Epithelial cell of esophagus (primary cell): Measurements from ENCODE around the gene NEFH.

ENCODE experiments used
- DNase-seq: peaks from one replicate; pipeline ENCODE4 v3.0.0; 2010; ENCODE audit warnings: low read depth
- H3K4me3 ChIP-seq: 2 replicates; pipeline ENCODE4 v1.5.1; 2011; ENCODE audit warnings: mild to moderate bottlenecking, low read length, control low read depth
- TF ChIP-seq, protein P1 (sequence below): IDR thresholded peaks from 2 replicates; pipeline ENCODE4 v1.5.1; 2011; ENCODE audit warnings: low read depth, mild to moderate bottlenecking, low read length, control low read depth, inconsistent platforms; ENCODE audit not compliant: insufficient read depth; ENCODE audit errors: missing control alignments

The NEFH gene

DNA sequence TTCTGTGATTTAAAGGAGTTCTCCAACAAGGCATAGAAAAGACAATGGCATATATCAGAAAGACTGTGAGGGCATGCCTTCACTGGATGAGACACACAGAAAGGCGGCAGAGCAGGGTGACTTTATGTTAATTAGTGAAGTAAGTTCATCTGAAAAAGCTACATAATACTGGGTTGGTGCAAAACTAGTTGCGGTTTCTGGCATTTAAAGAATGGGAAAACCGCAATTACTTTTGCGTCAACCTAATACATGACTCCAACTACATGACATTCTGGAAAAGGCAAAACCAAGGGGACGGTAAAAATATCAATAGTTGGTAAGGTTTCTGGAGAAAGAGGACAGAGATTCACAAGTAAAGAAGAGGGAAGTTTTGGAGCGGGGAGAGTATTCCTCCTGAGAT, 36.6 kb upstream of the NEFH start:
- TF ChIP-seq, protein P1, sequence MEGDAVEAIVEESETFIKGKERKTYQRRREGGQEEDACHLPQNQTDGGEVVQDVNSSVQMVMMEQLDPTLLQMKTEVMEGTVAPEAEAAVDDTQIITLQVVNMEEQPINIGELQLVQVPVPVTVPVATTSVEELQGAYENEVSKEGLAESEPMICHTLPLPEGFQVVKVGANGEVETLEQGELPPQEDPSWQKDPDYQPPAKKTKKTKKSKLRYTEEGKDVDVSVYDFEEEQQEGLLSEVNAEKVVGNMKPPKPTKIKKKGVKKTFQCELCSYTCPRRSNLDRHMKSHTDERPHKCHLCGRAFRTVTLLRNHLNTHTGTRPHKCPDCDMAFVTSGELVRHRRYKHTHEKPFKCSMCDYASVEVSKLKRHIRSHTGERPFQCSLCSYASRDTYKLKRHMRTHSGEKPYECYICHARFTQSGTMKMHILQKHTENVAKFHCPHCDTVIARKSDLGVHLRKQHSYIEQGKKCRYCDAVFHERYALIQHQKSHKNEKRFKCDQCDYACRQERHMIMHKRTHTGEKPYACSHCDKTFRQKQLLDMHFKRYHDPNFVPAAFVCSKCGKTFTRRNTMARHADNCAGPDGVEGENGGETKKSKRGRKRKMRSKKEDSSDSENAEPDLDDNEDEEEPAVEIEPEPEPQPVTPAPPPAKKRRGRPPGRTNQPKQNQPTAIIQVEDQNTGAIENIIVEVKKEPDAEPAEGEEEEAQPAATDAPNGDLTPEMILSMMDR, result no peak
- no peak for DNase-seq
- H3K4me3 ChIP-seq, result no peak overlapping the region

DNA sequence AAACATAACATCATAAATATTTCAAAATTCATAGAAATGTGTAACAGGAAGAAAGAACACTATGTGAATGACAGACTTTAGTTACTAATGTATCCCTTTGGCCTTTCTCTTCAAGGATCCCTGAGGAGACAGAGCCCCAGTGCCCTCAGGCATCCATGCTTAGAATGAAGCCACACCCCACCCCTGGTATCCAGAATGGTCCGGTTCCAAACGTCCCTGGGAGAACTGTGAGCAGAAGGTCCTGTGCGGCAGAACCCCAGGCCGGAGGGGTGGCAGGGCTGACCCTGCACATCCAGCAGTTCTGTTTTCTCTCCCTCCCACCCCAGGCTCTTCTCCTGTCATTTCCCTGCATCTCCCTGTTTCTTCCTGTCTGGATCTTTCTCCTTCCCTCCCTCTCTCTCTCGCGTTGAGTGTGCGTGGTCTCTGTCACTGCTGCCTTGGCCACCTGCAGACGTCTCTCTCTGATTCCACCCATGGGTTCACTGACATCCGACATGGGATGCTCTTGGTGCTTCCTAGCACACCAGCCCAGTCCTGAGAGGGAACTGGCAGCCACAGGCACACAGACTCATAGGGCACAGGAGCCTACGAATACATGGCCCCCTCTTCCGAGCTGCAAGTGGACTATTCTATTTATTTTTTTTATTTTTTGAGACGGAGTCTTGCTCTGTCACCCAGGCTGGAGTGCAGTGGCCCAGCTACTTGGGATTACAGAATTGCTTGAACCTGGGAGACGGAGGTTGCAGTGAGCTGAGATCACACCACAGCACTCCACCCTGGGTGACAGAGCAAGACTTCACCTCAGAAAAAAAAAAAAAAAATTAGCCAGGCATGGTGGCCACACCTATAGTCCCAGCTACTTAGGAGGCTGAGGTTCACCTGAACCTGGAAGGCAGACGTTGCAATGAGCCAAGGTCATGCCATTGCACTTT, 35.9 kb upstream of the NEFH start:
- DNase-seq, result no peak
- TF ChIP-seq, protein P1, result no peak
- no peak overlapping the region for H3K4me3 ChIP-seq

DNA sequence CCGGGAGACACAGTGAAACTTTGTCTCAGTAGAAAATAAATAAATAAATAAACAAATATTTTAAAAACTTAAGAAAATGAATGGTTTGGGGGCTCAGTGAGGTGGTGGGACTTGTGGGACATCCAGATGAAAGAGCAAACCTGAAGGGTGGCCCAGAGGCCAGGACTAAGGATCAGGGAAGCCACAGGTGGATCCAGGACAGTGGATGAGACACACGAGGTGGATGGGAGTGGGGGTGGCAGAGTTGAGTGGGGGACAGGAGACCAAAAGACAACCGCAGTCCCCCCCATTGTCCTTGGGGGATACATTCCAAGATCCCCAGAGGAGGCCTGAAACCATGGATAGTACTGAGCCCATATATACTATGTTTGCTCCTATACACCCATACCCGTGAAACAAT, 34.5 kb upstream of the NEFH start:
- TF ChIP-seq, protein P1, result no peak
- no peak overlapping the region for H3K4me3 ChIP-seq
- no peak for DNase-seq

DNA sequence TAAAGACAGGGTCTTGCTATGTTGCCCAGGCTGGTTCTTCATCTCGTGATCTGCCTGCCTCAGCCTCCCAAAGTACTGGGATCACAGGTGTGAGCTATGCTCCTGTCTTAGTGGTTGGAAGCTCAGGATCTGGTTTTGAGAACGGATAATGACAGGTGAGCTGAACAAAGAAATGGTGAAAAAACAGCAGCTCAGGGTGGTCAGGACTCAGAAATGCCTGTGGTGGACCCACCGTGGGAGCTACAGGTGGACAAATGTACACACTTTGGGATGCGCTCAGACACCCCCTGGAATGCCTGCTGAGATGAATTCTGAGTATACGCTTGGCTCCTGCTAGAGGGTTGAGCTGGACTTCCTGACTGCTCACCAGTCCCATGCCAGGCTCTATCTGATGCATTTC, 32.1 kb upstream of the NEFH start:
- no peak for DNase-seq
- H3K4me3 ChIP-seq, result no peak overlapping the region
- TF ChIP-seq, protein P1, result no peak

DNA sequence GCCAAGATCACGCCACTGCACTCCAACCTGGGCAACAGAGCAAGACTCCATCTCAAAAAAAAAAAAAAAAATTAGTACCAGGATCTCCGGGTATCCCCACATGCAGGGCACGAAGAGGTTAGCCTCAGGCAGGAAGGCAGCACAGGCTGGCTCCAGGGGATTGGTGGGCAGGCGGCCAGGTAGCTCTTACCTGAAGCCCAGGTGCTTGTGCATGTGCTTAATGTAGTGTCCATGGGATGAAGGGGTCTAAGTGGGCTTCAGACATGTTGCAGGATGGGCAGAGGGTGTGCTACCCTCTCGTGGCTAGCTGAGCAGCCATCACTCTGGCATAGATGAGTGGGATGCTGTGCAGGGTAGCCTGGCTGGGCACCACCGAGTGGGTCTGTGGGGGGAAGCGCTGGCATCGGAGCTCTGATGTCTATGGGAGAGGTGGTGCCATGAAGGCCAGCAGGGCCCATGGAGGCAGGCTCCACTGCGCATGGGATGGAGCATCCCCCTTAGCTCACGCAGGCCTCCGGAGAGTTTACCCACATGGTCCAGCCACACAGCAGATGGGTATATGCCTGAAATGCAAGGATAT, 30.6 kb upstream of the NEFH start:
- TF ChIP-seq, protein P1, result no peak
- no peak for DNase-seq
- H3K4me3 ChIP-seq, result no peak overlapping the region

DNA sequence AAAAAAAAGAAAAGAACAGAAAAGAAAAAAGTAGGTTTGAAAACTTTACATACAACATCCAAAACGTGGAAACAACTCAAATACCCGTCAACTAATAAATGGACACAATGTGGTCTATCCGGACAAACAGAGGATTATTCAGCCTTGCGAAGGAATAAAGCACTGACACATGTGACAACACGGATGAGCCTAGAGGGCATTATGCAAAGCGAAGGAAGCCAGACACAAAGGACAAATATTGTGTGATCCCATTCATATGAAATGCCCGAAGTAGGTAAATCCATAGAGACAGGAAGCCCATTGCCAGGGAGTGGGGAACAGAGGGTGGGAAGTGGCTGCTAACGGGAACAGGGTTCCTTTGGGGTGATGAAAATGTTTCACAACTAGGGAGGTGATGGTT, 29.8 kb upstream of the NEFH start:
- no peak overlapping the region for H3K4me3 ChIP-seq
- peak; percentile 44 for DNase-seq
- TF ChIP-seq, protein P1, result no peak
